Measurements from ENCODE around the gene ERI3. TPM values are rescaled to one million over a fixed set of nuclear protein-coding genes. Genes with fewer than 3 reads are reported as not detected.

Gene ERI3
- total RNA-seq, 4 donors from 2014 or later = 28.8 to 63.2 (median 45.0) TPM

DNA sequence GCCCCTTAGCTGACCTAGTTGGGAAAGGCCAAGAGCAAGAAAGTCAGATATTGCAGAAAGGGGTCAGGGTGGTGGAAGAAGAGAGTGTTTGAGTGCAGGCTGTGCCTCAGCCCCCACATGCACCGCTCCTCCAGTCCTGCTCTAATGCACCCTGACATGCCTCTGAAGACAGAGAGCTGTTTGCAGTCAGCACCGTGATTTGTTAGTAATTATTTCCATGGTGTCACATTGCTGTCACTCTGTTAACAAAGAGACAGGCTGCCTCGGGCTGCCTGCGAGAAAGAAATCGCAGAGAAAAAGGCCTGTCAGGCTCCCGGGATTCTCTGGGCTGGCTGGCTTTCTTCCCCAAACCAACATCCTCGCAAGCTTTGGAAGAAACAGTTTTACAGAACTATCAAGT lies 58.3 kb downstream of the ERI3 start:
- peaks cover 3 to 17% of the 10 kb centered on the region in 2 donors for H3K4me1 ChIP-seq
- DNase-seq = no peak
- intact Hi-C loops (cut with DNase I) = no loop called here
- 84 to 90% methylated on average over 7 of the region's 7 CpGs for WGBS, 2 donors
- H3K27me3 ChIP-seq = no peaks in the 10 kb centered on the region
- H3K4me3 ChIP-seq (replicated peaks in 1 of 3) = no peak overlapping the region
- no peak overlapping the region for H3K27ac ChIP-seq
- H3K9me3 ChIP-seq = no peaks in the 10 kb centered on the region
- TF ChIP-seq, protein P1, sequence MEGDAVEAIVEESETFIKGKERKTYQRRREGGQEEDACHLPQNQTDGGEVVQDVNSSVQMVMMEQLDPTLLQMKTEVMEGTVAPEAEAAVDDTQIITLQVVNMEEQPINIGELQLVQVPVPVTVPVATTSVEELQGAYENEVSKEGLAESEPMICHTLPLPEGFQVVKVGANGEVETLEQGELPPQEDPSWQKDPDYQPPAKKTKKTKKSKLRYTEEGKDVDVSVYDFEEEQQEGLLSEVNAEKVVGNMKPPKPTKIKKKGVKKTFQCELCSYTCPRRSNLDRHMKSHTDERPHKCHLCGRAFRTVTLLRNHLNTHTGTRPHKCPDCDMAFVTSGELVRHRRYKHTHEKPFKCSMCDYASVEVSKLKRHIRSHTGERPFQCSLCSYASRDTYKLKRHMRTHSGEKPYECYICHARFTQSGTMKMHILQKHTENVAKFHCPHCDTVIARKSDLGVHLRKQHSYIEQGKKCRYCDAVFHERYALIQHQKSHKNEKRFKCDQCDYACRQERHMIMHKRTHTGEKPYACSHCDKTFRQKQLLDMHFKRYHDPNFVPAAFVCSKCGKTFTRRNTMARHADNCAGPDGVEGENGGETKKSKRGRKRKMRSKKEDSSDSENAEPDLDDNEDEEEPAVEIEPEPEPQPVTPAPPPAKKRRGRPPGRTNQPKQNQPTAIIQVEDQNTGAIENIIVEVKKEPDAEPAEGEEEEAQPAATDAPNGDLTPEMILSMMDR (IDR thresholded peaks at IDR 0.05) = no peak
- TF ChIP-seq POLR2A (IDR thresholded peaks at IDR 0.05) = no peak
- H3K36me3 ChIP-seq = peaks cover 2 to 15% of the 10 kb centered on the region in 2 donors

DNA sequence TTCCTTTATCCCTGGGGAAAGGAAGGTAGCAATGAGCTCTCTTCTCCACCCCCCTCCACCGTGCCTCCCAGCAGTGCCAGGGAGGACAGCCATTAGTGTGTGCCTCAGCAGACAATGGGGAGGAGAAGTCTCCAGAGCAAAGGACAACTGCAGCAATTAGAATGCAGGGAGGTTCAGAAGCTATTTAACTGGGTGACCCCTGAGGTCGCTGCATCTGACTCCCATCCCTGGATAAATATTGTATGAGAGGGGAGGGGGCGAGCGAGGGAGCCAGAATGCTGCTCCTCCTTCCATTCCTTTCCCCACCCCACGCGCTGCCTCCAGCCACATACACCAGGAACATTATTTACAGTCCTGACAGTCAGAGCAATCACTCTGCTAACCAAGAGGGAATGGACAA lies 59.0 kb downstream of the ERI3 start:
- H3K4me3 ChIP-seq (replicated peaks in 1 of 3) = no peak overlapping the region
- no peaks in the 10 kb centered on the region for H3K9me3 ChIP-seq
- intact Hi-C loops (cut with DNase I) = no loop called here
- H3K27ac ChIP-seq = no peak overlapping the region
- peaks cover 3 to 15% of the 10 kb centered on the region in 2 donors for H3K36me3 ChIP-seq
- TF ChIP-seq POLR2A (IDR thresholded peaks at IDR 0.05) = no peak
- TF ChIP-seq, protein P1 (IDR thresholded peaks at IDR 0.05) = no peak
- peaks cover 3 to 17% of the 10 kb centered on the region in 2 donors for H3K4me1 ChIP-seq
- WGBS, 2 donors = 94 to 97% methylated on average over 5 to 6 of the region's 6 CpGs
- H3K27me3 ChIP-seq = no peaks in the 10 kb centered on the region
- DNase-seq = no peak

GRCh38 chr1:44294588-44295007 lies 60.5 kb downstream of the ERI3 start:
- no peaks in the 10 kb centered on the region for H3K9me3 ChIP-seq
- H3K4me3 ChIP-seq (replicated peaks in 1 of 3) = no peak overlapping the region
- WGBS, 2 donors = 53 to 74% methylated on average over 4 of the region's 4 CpGs
- intact Hi-C loops (cut with DNase I) = no loop called here
- no peak for TF ChIP-seq POLR2A (IDR thresholded peaks at IDR 0.05)
- TF ChIP-seq, protein P1 (IDR thresholded peaks at IDR 0.05) = peak in 1 of 6 experiments; percentile 18
- peak; percentile 10 to 22 for DNase-seq
- no peak overlapping the region for H3K27ac ChIP-seq
- peaks cover 3 to 17% of the 10 kb centered on the region in 2 donors for H3K4me1 ChIP-seq
- peaks cover 3 to 15% of the 10 kb centered on the region in 2 donors for H3K36me3 ChIP-seq
- H3K27me3 ChIP-seq = no peaks in the 10 kb centered on the region

GRCh38 chr1:44293761-44294315 lies 61.2 kb downstream of the ERI3 start:
- H3K27ac ChIP-seq = peak overlapping the region in 1 of 3 donors; percentile 17
- no peaks in the 10 kb centered on the region for H3K9me3 ChIP-seq
- peak; percentile 97 for DNase-seq
- H3K27me3 ChIP-seq = no peaks in the 10 kb centered on the region
- H3K36me3 ChIP-seq = peaks cover 3 to 15% of the 10 kb centered on the region in 2 donors
- H3K4me1 ChIP-seq = peaks cover 3 to 17% of the 10 kb centered on the region in 2 donors
- TF ChIP-seq POLR2A (IDR thresholded peaks at IDR 0.05) = no peak
- TF ChIP-seq, protein P1 (IDR thresholded peaks at IDR 0.05) = peak in 4 of 6 experiments; percentile 25 to 56 (median 40)
- 22 to 30% methylated on average over 7 of the region's 9 CpGs for WGBS, 2 donors
- intact Hi-C loops (cut with DNase I) = no loop called here
- H3K4me3 ChIP-seq (replicated peaks in 1 of 3) = no peak overlapping the region

DNA sequence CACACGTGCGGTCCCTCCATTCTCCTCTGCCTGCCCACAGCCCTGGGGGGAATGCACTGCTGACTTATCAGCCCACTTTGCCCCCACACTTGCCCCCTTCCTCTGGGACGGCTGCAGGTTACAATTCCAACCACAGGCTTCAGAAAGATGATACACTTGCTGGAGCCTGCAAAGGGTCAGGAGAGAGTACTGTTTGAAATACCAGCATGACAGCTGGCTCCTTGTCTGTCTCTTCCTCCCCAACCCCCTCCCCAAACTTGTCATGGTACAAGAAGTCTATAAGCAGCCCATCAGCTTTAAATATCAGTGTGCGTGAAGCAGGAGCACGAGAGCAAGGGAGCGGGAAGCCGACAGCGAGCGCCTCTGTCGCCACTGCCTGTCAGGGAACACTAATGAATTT lies 62.4 kb downstream of the ERI3 start:
- no peaks in the 10 kb centered on the region for H3K9me3 ChIP-seq
- intact Hi-C loops (cut with DNase I) = no loop called here
- peaks cover 3 to 10% of the 10 kb centered on the region in 2 donors for H3K36me3 ChIP-seq
- H3K27me3 ChIP-seq = no peaks in the 10 kb centered on the region
- TF ChIP-seq, protein P1 (IDR thresholded peaks at IDR 0.05) = no peak
- no peak for TF ChIP-seq POLR2A (IDR thresholded peaks at IDR 0.05)
- WGBS, 2 donors = 89 to 91% methylated on average over 10 of the region's 10 CpGs
- peaks cover 3 to 17% of the 10 kb centered on the region in 2 donors for H3K4me1 ChIP-seq
- no peak for DNase-seq
- H3K27ac ChIP-seq = no peak overlapping the region
- no peak overlapping the region for H3K4me3 ChIP-seq (replicated peaks in 1 of 3)

All from thyroid gland (tissue), 4 donors.